PC-9 (cell line): ENCODE measurements around the gene NEB.

Experiments used
- EZH2 ChIP-seq: fragments of 200-600 bp; sonication (generic); IDR thresholded peaks from 2 replicates; pipeline ENCODE4 v1.8.0; 2017; ENCODE audit warnings: antibody characterized with exemption, low read depth
- TF ChIP-seq, protein P1 (sequence below): fragments of 200-600 bp; sonication (generic); conservative IDR thresholded peaks from 2 replicates; pipeline ENCODE4 v1.6.1; 2017; ENCODE audit warnings: mixed run types, antibody characterized with exemption, mild to moderate bottlenecking, moderate library complexity

- TF ChIP-seq, protein P1, sequence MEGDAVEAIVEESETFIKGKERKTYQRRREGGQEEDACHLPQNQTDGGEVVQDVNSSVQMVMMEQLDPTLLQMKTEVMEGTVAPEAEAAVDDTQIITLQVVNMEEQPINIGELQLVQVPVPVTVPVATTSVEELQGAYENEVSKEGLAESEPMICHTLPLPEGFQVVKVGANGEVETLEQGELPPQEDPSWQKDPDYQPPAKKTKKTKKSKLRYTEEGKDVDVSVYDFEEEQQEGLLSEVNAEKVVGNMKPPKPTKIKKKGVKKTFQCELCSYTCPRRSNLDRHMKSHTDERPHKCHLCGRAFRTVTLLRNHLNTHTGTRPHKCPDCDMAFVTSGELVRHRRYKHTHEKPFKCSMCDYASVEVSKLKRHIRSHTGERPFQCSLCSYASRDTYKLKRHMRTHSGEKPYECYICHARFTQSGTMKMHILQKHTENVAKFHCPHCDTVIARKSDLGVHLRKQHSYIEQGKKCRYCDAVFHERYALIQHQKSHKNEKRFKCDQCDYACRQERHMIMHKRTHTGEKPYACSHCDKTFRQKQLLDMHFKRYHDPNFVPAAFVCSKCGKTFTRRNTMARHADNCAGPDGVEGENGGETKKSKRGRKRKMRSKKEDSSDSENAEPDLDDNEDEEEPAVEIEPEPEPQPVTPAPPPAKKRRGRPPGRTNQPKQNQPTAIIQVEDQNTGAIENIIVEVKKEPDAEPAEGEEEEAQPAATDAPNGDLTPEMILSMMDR, result no peak
- no peak for TF ChIP-seq EZH2
Measured at GRCh38 chr2:151520976-151521375, 213.3 kb downstream of the NEB start.
